DMS53 (cell line): ENCODE results near the gene C10orf53.

Experiments
- DNase-seq: peaks from one replicate; lab custom pipeline; 2025; lab: John Stamatoyannopoulos, UW

Gene C10orf53

DNA sequence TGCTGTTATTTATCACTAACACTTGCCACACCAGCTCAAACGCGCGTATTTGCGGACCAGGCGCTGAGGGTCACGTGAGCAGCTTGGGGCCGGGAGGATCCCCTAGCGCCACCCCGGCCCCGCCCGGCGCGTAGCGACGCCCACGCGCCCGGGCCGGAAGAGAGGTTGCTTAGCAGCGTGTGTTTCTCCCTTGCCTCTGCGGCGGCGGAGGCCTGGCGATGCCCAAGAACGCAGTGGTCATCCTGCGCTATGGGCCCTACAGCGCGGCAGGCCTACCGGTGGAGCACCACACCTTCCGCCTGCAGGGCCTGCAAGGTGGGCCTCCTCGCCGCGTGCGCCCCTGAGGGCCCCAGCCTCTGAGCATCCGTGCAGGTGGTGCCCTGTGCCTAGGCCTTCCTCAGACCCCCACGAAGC, at the start of gene C10orf53:
TSS of gene C10orf53 (plus strand) at position 172 of the 414 bp plus-strand sequence. CDS start at position 219, 47 bp downstream.
- peak; percentile 94 for DNase-seq

DNA sequence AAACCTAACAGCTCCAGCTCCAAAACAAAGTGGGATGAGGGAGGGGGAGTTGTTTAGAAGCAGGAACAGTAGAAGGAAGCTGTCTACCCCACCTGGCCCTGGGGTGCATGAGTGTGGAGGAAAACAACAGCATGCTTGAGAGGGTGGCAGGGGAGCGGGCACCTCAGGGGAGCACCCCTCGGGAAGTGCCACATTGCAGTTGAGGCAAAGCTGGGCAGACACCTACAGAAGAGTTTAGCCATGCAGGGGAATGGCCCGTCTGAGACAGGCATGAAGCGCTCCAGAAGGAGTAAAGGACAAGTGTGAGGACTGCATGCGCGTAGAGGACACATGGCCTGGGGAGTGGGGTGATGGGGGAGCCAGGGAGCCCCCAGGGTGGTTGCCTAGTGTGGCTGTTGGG, 47.5 kb upstream of the C10orf53 start:
- DNase-seq: no peak

DNA sequence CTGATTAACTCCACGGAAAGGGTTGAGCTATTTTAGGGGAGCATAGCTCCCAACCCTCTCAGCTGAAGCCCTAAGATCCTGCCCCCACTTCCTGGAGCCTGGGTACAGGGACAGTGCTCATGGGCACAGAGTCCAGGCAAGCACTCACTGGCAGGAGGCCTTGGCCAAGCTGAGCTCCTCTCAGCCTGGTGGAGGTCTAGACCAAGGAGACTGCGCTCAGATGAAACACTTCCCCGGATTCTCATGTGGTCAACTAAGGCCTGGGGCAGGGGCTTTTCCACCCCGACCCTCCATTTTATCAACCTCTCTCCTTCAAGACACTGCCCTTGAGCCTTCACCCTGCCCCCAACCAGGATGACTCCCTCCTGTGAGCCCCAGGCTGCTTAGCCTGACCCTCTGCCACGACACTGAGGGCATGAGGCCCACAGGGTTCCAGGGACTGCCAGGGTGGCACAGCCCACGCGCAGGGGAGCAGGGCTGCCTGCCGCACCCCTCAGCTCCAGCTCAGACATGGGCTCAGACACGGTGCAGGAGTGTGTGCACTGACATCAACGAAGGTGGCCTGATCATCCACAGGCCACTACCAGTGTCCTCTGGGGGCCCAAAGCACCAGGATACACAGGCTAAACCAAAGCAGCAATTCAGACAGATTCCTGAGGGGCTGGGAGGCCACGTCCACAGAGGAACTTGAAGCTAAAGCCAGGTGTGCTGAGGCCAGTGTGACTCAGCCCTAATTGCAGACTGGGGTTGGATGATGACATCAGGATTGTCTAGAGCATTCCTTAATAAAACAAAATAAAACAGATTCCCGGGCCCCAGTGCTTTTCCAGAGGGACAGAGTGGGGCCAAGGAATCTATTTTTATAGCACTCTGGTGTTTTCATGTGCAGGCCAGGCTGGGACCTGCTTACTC, 46.8 kb upstream of the C10orf53 start:
- peak; percentile 71 for DNase-seq

GRCh38 chr10:49633327-49634068, 46.0 kb upstream of the C10orf53 start:
- DNase-seq: peak; percentile 48

- no peak for DNase-seq
Observed at GRCh38 chr10:49634069-49634660, 45.3 kb upstream of the C10orf53 start.

DNA sequence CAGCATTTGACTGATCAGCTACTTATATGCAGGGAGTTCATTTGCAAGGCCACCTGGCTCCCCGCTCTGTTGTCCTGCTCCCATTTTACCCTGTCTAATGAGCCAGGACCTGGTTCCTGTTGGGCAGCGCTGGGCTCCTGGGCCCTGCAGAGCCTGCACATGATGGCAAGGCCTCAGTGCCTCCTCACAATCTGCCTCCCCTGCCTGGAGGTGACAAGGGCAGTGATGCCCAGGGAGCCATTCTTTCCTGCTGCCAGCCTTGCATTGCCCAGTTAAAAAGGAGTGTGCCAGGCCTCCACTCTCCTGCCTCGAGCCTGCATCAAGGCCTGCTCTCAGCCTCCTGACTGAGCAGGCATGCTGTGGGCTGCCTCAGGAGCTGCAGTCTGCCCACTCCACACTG, 37.1 kb upstream of the C10orf53 start:
- no peak for DNase-seq

DNA sequence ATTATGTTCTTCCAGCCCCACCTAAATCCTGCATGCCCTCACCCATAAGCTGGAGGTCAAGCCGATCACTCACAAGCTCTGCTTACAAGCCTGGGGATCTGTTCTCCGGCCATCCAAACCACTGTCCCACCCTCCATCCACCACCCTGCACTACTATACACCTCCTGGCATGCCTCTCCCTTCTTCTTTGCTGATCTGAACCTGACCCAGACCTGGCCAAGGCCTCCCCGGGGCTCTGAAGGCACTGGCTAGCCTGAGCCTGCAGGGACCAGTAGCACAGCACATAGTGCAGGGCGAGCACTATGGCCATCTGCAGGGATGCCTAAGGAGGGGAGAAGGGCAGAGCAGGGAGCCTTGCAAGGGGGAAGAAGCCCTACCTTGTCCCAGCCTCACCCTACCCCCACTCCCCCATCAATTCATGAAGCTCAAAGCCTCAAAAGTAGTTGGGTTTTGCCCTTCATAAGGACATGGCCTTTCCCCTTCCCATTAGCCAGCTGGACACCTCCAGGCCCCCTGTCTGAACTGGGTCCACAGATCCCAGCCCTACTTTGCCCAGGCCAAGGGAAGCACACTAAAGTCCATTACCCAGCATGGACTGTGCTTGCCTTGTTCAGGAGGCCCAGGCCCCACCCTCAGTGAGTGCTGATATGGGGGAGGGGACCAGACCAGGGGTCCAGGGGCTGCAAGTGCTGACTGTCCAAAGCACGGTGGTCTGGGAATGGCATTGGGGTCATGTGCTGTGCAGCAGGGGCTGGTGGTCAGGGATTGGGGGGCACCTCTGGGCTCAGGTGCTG, 36.0 kb upstream of the C10orf53 start:
- DNase-seq: no peak

- no peak for DNase-seq
Observed at GRCh38 chr10:49644035-49644646, 35.3 kb upstream of the C10orf53 start.

GRCh38 chr10:49645417-49645816, 34.0 kb upstream of the C10orf53 start:
- DNase-seq: no peak

GRCh38 chr10:49645871-49646870, 33.3 kb upstream of the C10orf53 start:
- DNase-seq: no peak

DNA sequence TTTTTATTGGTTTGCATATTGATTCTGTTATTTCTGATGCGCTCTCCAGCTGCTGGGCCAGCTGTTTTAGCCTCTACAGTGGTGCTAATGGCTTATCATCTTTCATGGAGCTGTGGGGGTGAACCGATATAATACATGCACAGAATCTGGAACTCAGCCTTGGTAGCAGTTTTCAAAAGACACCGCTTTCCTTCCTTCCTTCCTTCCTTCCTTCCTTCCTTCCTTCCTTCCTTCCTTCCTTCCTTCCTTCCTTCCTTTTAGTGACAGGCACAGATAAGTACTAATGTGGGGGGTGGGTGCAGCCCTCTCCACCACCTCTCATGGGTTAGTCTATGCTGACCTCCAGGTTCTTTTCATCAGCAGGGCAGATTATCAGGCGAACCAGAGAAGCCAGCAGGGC, 31.9 kb upstream of the C10orf53 start:
- DNase-seq: no peak

GRCh38 chr10:49647985-49648795, 31.3 kb upstream of the C10orf53 start:
- DNase-seq: no peak

GRCh38 chr10:49649294-49649693, 30.2 kb upstream of the C10orf53 start:
- DNase-seq: no peak

- DNase-seq: no peak
Observed at GRCh38 chr10:49649936-49650723, 29.3 kb upstream of the C10orf53 start.

DNA sequence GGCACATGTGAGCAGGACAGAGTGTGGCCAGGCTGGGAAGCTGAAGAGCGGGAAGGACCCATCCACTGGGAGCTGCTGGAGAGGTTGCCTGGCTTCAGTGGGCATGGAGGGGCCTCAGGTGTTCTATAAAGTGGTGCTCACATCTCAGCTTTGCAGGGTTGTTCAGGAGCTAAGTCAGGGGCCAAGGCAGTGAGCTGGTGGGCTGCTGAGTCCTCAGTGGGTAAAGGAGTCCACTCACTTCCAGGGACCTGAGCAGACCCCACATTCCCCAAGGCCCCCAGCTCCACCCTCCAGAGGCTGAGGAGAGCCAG, 28.8 kb upstream of the C10orf53 start:
- no peak for DNase-seq

GRCh38 chr10:49651039-49651835, 28.2 kb upstream of the C10orf53 start:
- DNase-seq: no peak

DNA sequence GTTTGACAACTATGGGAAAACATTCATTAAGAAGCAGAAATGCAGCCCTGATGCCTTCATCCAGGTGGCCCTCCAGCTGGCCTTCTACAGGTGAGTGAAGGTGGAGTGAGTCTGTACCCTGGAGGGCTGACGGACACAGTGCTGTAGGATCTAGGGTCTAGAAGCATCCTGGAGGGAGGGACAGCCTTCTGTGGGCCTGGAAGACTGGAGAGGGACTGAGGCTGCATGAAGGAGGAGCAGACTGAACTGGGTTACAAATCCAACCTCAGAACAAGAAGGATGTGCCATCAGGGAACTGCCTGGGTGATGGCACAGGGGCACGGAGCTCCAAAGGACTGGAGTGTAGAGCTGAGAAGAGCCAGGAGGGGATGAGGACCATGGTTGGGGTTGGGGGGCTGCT, 27.5 kb upstream of the C10orf53 start:
- no peak for DNase-seq
